ENCODE results near the gene MTG1.

The MTG1 gene

GRCh38 chr10:133391249-133391635 lies 2.7 kb upstream of the MTG1 start (continued):
- TF ChIP-seq, protein P1, sequence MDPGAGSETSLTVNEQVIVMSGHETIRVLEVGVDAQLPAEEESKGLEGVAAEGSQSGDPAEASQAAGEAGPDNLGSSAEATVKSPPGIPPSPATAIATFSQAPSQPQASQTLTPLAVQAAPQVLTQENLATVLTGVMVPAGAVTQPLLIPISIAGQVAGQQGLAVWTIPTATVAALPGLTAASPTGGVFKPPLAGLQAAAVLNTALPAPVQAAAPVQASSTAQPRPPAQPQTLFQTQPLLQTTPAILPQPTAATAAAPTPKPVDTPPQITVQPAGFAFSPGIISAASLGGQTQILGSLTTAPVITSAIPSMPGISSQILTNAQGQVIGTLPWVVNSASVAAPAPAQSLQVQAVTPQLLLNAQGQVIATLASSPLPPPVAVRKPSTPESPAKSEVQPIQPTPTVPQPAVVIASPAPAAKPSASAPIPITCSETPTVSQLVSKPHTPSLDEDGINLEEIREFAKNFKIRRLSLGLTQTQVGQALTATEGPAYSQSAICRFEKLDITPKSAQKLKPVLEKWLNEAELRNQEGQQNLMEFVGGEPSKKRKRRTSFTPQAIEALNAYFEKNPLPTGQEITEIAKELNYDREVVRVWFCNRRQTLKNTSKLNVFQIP (CRISPR knock-in tag; IDR thresholded peaks at IDR 0.05; ENCODE audit: borderline replicate concordance, low read depth) = no peak
- TF ChIP-seq, protein P2, sequence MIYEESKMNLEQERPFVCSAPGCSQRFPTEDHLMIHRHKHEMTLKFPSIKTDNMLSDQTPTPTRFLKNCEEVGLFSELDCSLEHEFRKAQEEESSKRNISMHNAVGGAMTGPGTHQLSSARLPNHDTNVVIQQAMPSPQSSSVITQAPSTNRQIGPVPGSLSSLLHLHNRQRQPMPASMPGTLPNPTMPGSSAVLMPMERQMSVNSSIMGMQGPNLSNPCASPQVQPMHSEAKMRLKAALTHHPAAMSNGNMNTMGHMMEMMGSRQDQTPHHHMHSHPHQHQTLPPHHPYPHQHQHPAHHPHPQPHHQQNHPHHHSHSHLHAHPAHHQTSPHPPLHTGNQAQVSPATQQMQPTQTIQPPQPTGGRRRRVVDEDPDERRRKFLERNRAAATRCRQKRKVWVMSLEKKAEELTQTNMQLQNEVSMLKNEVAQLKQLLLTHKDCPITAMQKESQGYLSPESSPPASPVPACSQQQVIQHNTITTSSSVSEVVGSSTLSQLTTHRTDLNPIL (CRISPR knock-in tag; IDR thresholded peaks at IDR 0.05; ENCODE audit: low read depth) = no peak
- no peak for TF ChIP-seq RARB (CRISPR knock-in tag; IDR thresholded peaks at IDR 0.05)

GRCh38 chr10:133391761-133392518 lies 2.0 kb upstream of the MTG1 start:
- TF ChIP-seq ZNF565 (CRISPR knock-in tag; conservative IDR thresholded peaks at IDR 0.05; ENCODE audit: low read depth) = no peak
- TF ChIP-seq SNAI2 (CRISPR knock-in tag; IDR thresholded peaks at IDR 0.05) = no peak
- TF ChIP-seq TOX (CRISPR knock-in tag; IDR thresholded peaks at IDR 0.05; ENCODE audit: borderline replicate concordance) = no peak
- TF ChIP-seq CSDC2 (CRISPR knock-in tag; IDR thresholded peaks at IDR 0.05) = no peak
- no peak for TF ChIP-seq BACH2 (CRISPR knock-in tag; IDR thresholded peaks at IDR 0.05; ENCODE audit: borderline replicate concordance)
- no peak for TF ChIP-seq ZNF8 (CRISPR knock-in tag; IDR thresholded peaks at IDR 0.05)
- no peak for TF ChIP-seq ZFP30 (CRISPR knock-in tag; IDR thresholded peaks at IDR 0.05)
- TF ChIP-seq TCF4 (CRISPR knock-in tag; IDR thresholded peaks at IDR 0.05; ENCODE audit: borderline replicate concordance) = no peak
- no peak for TF ChIP-seq GLIS3 (CRISPR knock-in tag; IDR thresholded peaks at IDR 0.05)
- no peak for TF ChIP-seq TSHZ2 (CRISPR knock-in tag; IDR thresholded peaks at IDR 0.05)
- TF ChIP-seq, protein P3, sequence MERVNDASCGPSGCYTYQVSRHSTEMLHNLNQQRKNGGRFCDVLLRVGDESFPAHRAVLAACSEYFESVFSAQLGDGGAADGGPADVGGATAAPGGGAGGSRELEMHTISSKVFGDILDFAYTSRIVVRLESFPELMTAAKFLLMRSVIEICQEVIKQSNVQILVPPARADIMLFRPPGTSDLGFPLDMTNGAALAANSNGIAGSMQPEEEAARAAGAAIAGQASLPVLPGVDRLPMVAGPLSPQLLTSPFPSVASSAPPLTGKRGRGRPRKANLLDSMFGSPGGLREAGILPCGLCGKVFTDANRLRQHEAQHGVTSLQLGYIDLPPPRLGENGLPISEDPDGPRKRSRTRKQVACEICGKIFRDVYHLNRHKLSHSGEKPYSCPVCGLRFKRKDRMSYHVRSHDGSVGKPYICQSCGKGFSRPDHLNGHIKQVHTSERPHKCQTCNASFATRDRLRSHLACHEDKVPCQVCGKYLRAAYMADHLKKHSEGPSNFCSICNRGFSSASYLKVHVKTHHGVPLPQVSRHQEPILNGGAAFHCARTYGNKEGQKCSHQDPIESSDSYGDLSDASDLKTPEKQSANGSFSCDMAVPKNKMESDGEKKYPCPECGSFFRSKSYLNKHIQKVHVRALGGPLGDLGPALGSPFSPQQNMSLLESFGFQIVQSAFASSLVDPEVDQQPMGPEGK (CRISPR knock-in tag; IDR thresholded peaks at IDR 0.05; ENCODE audit: borderline replicate concordance) = no peak
- TF ChIP-seq ISL1 (CRISPR knock-in tag; IDR thresholded peaks at IDR 0.05) = no peak
- ATAC-seq = no peak

- no peak for ATAC-seq
- no peak for TF ChIP-seq ZFP3 (CRISPR knock-in tag; IDR thresholded peaks at IDR 0.05)
- TF ChIP-seq, protein P4, sequence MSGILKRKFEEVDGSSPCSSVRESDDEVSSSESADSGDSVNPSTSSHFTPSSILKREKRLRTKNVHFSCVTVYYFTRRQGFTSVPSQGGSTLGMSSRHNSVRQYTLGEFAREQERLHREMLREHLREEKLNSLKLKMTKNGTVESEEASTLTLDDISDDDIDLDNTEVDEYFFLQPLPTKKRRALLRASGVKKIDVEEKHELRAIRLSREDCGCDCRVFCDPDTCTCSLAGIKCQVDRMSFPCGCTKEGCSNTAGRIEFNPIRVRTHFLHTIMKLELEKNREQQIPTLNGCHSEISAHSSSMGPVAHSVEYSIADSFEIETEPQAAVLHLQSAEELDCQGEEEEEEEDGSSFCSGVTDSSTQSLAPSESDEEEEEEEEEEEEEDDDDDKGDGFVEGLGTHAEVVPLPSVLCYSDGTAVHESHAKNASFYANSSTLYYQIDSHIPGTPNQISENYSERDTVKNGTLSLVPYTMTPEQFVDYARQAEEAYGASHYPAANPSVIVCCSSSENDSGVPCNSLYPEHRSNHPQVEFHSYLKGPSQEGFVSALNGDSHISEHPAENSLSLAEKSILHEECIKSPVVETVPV (CRISPR knock-in tag; IDR thresholded peaks at IDR 0.05) = no peak
- no peak for TF ChIP-seq ZFP30 (CRISPR knock-in tag; IDR thresholded peaks at IDR 0.05)
- TF ChIP-seq ISL1 (CRISPR knock-in tag; IDR thresholded peaks at IDR 0.05) = no peak
- TF ChIP-seq, protein P3 (CRISPR knock-in tag; IDR thresholded peaks at IDR 0.05; ENCODE audit: borderline replicate concordance) = no peak
- no peak for TF ChIP-seq BACH2 (CRISPR knock-in tag; IDR thresholded peaks at IDR 0.05; ENCODE audit: borderline replicate concordance)
- no peak for TF ChIP-seq ZNF70 (CRISPR knock-in tag; IDR thresholded peaks at IDR 0.05)
- TF ChIP-seq ZNF8 (CRISPR knock-in tag; IDR thresholded peaks at IDR 0.05) = no peak
- no peak for TF ChIP-seq TCF4 (CRISPR knock-in tag; IDR thresholded peaks at IDR 0.05; ENCODE audit: borderline replicate concordance)
- no peak for TF ChIP-seq ARNTL (CRISPR knock-in tag; IDR thresholded peaks at IDR 0.05; ENCODE audit: borderline replicate concordance, low read depth)
- no peak for TF ChIP-seq GLIS3 (CRISPR knock-in tag; IDR thresholded peaks at IDR 0.05)
- TF ChIP-seq SNAI2 (CRISPR knock-in tag; IDR thresholded peaks at IDR 0.05) = no peak
- no peak for TF ChIP-seq OSR1 (CRISPR knock-in tag; IDR thresholded peaks at IDR 0.05)
- TF ChIP-seq, protein P1 (CRISPR knock-in tag; IDR thresholded peaks at IDR 0.05; ENCODE audit: borderline replicate concordance, low read depth) = no peak
- TF ChIP-seq ZC3H10 (CRISPR knock-in tag; IDR thresholded peaks at IDR 0.05) = no peak
- no peak for TF ChIP-seq CSDC2 (CRISPR knock-in tag; IDR thresholded peaks at IDR 0.05)
Measured at GRCh38 chr10:133393401-133394063, 425 bp upstream of the MTG1 start.

Measured in SK-N-SH treated with all-trans-retinoic acid at 6 μM for 48 hours (cell line).